NCI-H2081 treated with DMSO at 0.1 percent for 48 hours (cell line): Measurements from ENCODE around the gene FAM200B.

Experiments
- DNase-seq: peaks from one replicate; lab custom pipeline; 2025; lab: John Stamatoyannopoulos, UW

Gene FAM200B

DNA sequence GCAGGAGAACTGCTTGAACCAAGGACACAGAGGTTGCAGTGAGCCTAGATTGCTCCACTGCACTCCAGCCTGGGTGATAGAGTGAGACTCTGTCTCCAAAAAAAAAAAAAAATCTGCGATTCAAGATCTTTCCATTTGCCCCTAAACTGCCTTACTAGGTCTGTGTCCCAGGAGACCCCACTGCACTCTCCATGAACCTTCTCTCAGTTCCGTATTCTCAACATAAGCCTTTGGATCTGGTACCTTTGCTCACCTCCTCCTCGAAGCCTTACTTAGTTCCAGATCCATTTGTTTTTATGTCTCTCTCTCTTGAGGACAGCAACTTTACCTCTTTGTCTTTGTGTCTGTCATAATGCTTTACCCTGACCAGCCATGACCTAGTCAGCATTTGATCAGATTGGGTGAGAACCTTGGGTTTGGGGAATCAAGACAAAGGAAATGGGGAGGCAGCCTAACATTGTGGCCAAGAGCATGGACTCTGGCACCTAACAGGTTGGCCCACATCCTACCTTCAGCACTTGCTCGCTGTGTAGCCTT lies 55.0 kb downstream of the FAM200B start:
- no peak for DNase-seq

DNA sequence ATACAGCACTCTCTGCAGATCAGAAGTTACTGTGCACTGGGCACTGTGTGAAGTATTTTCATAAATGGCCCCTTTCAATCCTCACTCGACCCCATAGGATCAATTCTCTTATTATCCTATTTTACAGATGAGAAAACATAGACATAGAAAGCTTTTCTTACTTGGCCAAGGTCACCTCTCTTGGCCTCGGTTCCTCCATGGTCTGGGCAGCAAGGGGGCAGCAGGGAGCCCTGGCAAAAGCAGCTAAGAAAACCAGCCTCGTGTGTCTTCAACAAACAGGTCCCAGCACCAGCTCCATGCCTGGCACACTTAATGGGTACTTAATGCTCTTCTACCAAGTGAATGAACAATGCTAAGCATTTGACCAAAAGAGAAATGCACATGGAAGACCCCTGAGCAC lies 55.6 kb downstream of the FAM200B start:
- DNase-seq, result no peak

DNA sequence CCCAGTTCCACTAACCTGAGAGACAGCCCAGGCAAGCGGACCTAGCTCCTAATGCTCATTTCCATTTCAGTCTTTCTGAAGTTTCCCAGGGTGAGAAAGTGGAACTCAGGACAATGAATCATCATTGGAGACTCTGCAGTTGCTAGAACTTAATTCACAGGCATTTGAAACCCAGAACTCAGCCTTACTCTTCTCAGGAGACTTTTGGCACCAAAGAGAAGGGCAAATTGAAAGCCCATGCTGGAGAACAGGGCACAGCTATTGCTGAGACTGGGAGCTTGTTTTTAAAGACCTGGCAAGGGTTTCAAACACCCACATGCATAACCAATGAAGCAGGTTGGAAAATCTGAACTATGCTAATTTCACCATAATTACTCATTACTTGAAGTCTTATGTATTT lies 57.2 kb downstream of the FAM200B start:
- no peak for DNase-seq
